ENCODE data around the gene CUL4B.
A peak's percentile ranks its signal among the peaks of the same experiment; 100 is the strongest.

The CUL4B gene

DNA sequence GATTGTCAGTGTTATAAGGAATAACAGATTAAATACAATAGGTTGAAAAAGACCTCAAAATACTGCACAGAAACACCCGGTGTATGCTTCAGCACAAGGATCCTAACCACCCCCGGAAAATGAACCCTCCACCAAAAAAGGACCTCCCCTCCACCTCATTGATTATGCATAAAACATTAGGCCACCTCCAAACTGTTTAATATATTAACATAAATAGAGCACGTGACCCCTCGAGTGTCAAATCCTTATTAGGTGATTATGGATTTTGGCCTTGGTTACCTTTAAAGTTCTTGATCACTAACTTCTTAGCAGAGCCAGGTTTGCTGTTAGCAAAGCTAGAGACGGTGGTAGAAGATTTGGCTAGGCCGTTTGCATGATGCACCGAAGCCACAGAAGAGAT lies 958 bp downstream of the CUL4B start:
- peak overlapping the region; percentile 74 for H3K4me3 ChIP-seq (ENCODE audit: low read depth, low read length)
- DNase-seq (ENCODE audit: low read depth) = no peak
- TF ChIP-seq CTCF (conservative IDR thresholded peaks at IDR 0.05; ENCODE audit: low read depth, low read length) = no peak

- H3K4me3 ChIP-seq (ENCODE audit: low read depth, low read length) = no peak overlapping the region
- DNase-seq (ENCODE audit: low read depth) = no peak
- no peak for TF ChIP-seq CTCF (conservative IDR thresholded peaks at IDR 0.05; ENCODE audit: low read depth, low read length)
Measured at GRCh38 chrX:120556251-120556650, 4.5 kb downstream of the CUL4B start.

DNA sequence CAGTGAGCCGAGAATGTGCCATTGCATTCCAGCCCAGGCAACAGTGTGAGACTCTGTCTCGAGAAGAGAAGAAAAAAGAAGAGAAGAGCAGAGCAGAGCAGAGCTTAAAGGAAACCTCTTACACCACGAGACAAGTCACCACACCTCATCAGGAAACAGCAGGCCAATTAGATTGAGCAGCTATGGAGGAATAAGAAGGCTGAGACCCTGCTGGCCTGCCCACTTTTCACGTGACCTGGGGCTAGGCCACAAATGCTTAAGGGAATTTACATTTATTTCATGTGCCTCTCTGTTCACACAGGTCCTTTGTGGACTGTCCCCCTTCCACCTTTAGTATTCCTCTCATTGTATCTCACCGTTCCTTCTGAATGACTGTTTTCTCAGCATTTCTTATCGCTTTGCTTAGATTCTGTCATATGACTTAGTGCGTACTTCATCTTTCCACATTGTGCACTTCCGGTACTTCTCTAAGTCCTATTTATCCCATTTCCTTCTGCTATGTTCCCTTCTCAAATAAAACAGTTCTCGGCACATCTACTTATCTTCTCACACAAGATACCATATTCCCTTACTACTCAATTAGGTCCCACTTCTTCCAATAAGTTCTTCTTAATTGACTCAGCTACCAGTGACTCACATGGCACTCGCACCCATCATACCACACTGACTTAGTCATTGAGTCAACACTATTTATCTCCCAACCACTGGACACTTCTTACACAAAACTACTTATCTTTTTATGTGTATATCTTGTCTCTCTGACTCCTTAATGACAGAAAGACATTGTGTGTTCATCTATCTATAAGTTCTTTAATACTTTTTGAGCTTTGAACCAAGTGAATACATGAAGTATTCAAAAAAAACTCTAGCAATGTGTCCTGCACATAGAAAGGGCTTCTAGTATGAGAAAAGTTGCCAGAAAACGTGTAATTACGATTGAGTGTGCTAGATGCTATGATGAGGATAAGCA lies 11.0 kb downstream of the CUL4B start:
- no peak for TF ChIP-seq CTCF (conservative IDR thresholded peaks at IDR 0.05; ENCODE audit: low read depth, low read length)
- no peak overlapping the region for H3K4me3 ChIP-seq (ENCODE audit: low read depth, low read length)
- peak; percentile 93 for DNase-seq (ENCODE audit: low read depth)

DNA sequence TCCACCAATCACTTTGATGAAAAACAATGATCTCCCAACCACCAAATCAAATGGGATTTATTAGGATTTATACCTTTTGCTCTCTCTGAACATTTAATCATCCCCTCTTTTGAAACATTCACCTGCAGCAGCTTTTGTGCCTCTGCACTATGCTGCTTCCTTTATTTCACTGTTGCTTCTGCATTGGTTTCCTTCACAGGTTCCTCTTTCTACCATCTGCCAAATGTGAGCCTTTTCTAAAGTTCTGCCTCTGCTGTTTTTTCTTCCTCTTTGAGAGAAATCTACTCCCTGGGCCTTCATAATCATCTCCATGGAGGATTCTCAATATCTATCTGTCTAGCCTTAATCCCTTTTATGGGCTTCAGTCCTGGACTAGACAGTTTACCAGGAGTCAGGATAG lies 24.7 kb downstream of the CUL4B start:
- no peak for TF ChIP-seq CTCF (conservative IDR thresholded peaks at IDR 0.05; ENCODE audit: low read depth, low read length)
- DNase-seq (ENCODE audit: low read depth) = no peak
- H3K4me3 ChIP-seq (ENCODE audit: low read depth, low read length) = no peak overlapping the region

DNA sequence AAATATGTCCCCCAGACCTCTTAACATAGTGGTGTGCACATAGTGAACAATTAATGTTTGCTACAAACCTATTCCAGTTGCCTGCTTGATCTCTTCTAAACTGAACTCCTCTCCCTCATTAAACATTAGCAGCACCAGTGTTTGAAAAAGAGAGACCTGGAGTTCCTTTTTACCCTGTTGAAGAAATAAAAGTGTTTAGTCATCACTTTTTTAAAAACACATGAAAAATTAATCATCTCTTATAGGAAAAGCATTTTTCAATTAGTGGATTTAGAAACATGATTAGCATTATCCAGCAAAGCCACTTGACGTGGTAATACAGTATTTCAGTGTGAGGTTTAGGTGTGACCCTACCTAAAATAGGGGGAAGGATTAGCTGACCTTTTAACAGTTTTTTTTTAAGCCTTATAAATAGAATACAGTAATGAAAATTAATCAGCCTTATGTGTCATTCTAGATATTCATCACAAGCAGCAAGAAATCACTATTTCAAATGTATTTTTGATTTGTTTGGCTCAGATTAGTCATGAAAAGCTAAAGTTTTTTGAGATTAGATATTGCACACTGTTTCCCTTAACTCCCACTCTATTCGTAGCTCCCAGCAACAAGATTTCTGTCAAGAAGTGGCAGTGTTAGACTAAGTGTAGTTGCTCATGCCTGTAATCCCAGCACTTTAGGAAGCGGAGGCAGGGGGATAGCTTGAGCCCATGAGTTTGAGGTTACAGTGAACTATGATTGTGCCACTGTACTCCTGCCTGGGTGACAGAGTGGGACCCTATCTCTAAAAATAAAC lies 26.2 kb downstream of the CUL4B start:
- no peak for DNase-seq (ENCODE audit: low read depth)
- no peak overlapping the region for H3K4me3 ChIP-seq (ENCODE audit: low read depth, low read length)
- no peak for TF ChIP-seq CTCF (conservative IDR thresholded peaks at IDR 0.05; ENCODE audit: low read depth, low read length)

GRCh38 chrX:120522820-120523219 lies 37.9 kb downstream of the CUL4B start:
- no peak overlapping the region for H3K4me3 ChIP-seq (ENCODE audit: low read depth, low read length)
- peak; percentile 2 for TF ChIP-seq CTCF (conservative IDR thresholded peaks at IDR 0.05; ENCODE audit: low read depth, low read length)
- DNase-seq (ENCODE audit: low read depth) = peak; percentile 10
